Adipocyte (in vitro differentiated cells): ENCODE results near the gene CCL24.
A peak's percentile ranks its signal among the peaks of the same experiment; 100 is the strongest.
"Not testable (repeated sequence)": the region's sequence is repeated elsewhere in the genome, so short reads cannot be mapped to it uniquely, and the experiment has no call there.

Source experiments
- DNase-seq: peaks from one replicate; pipeline ENCODE4 v3.0.0-alpha.2; 2015; ENCODE audit warnings: low read depth
- H3K27me3 ChIP-seq: replicated peaks from 2 replicates; pipeline ENCODE4 v1.7.0; 2013; ENCODE audit warnings: mild to moderate bottlenecking, low read length, moderate library complexity; ENCODE audit not compliant: control insufficient read depth, insufficient read depth
- H3K36me3 ChIP-seq: 2 replicates; pipeline ENCODE4 v1.7.0; 2013; ENCODE audit warnings: low read length, mild to moderate bottlenecking, moderate library complexity; ENCODE audit not compliant: control insufficient read depth, insufficient read depth, severe bottlenecking
- H3K4me1 ChIP-seq: 2 replicates; pipeline ENCODE4 v1.7.0; 2013; ENCODE audit warnings: mild to moderate bottlenecking, low read length, moderate library complexity; ENCODE audit not compliant: control insufficient read depth, insufficient read depth
- H3K4me3 ChIP-seq: 2 replicates; pipeline ENCODE4 v1.7.0; 2013; ENCODE audit warnings: mild to moderate bottlenecking, low read length, moderate library complexity
- H3K9ac ChIP-seq: 2 replicates; pipeline ENCODE4 v1.7.0; 2013; ENCODE audit warnings: mild to moderate bottlenecking, low read length, moderate library complexity
- H3K9me3 ChIP-seq: 2 replicates; pipeline ENCODE4 v1.7.0; 2013; ENCODE audit warnings: mild to moderate bottlenecking, low read length, moderate library complexity; ENCODE audit not compliant: control insufficient read depth

The CCL24 gene, protein sequence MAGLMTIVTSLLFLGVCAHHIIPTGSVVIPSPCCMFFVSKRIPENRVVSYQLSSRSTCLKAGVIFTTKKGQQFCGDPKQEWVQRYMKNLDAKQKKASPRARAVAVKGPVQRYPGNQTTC

DNA sequence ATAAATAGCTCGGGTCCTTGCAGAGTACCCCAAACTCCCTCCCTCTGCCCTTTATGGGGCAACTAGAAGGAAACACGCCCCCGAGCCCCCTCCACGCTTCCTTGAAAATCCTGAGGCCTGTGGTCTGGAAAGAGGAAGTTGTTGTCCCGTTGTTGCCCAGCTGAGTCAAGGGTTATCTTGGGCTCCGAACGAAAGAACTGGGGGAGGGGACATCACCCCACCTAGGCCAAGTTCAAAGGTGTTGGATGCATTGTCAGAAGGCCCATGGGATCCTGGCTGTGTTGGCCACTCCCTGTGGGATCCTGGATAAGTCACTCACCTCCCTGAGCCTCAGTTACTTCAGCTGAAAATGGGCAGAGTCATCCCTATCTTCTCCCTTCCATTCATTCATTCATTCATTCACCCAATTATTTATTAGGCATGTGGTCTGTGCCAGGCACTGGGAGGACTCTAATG is at the start of gene CCL24:
Gene CCL24 (minus strand): TSS at position 26 of the 456 bp plus-strand sequence. CDS start 91 bp downstream, outside the sequence.
- H3K4me3 ChIP-seq, result no peak within 1 kb of the TSS
- no peak within 1 kb of the TSS for H3K9ac ChIP-seq
- H3K36me3 ChIP-seq, result no peaks in the 10 kb centered on the region
- no peaks in the 10 kb centered on the region for H3K9me3 ChIP-seq
- no peak for DNase-seq
- no peaks in the 10 kb centered on the region for H3K4me1 ChIP-seq
- peaks cover 10% of the 10 kb centered on the region for H3K27me3 ChIP-seq

- no peak overlapping the region for H3K4me3 ChIP-seq
- no peaks in the 10 kb centered on the region for H3K36me3 ChIP-seq
- no peak overlapping the region for H3K9ac ChIP-seq
- no peaks in the 10 kb centered on the region for H3K27me3 ChIP-seq
- peak; percentile 37 for DNase-seq
- H3K4me1 ChIP-seq, result peaks cover 8% of the 10 kb centered on the region
- no peaks in the 10 kb centered on the region for H3K9me3 ChIP-seq
These were observed 48.0 kb upstream of the CCL24 start for GRCh38 chr7:75861636-75862035.

GRCh38 chr7:75858410-75858809 is 44.8 kb upstream of the CCL24 start:
- DNase-seq, result no peak
- no peaks in the 10 kb centered on the region for H3K27me3 ChIP-seq
- H3K4me3 ChIP-seq, result no peak overlapping the region
- H3K4me1 ChIP-seq, result no peaks in the 10 kb centered on the region
- H3K9me3 ChIP-seq, result no peaks in the 10 kb centered on the region
- H3K9ac ChIP-seq, result no peak overlapping the region
- H3K36me3 ChIP-seq, result no peaks in the 10 kb centered on the region

GRCh38 chr7:75856536-75856935 is 42.9 kb upstream of the CCL24 start:
- Histone ChIP-seq H3K9me3 (no peaks in the 10 kb centered on the region), H3K9ac (no peak overlapping the region), H3K36me3 (no peaks in the 10 kb centered on the region), H3K27me3 (no peaks in the 10 kb centered on the region), H3K4me1 (no peaks in the 10 kb centered on the region), H3K4me3 (no peak overlapping the region)
- DNase-seq, result no peak

DNA sequence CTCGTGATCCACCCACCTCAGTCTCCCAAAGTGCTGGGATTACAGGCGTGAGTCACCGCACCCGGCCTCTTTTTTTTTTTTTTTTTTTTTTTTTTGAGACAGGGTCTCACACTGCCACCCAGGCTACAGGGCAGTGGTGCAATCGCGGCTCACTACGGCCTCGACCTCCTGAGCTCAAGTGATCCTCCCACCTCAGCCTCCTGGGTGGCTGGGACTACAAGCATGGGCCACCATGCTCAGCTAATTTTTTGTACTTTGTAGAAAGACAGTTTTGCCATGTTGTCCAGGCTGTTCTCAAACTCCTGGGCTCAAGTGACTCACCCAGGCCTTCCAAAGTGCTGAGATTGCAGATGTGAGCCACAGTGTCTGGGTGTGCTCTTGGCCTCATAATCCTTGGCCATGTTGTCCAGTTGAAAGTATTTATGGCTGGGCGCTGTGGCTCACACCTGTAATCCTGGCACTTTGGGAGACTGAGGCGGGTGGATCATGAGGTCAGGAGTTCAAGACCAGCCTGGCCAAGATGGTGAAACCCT is 41.3 kb upstream of the CCL24 start:
- H3K9ac ChIP-seq, DNase-seq, H3K4me1 ChIP-seq, H3K27me3 ChIP-seq, H3K4me3 ChIP-seq, H3K36me3 ChIP-seq, H3K9me3 ChIP-seq: not testable (repeated sequence)

GRCh38 chr7:75854233-75854632 is 40.6 kb upstream of the CCL24 start:
- H3K36me3 ChIP-seq, result no peaks in the 10 kb centered on the region
- H3K4me1 ChIP-seq, result no peaks in the 10 kb centered on the region

GRCh38 chr7:75850235-75850634 is 36.6 kb upstream of the CCL24 start:
- DNase-seq, result no peak
- no peaks in the 10 kb centered on the region for H3K4me1 ChIP-seq
- H3K9me3 ChIP-seq, result no peaks in the 10 kb centered on the region
- H3K36me3 ChIP-seq, result no peaks in the 10 kb centered on the region
- no peak overlapping the region for H3K9ac ChIP-seq
- no peak overlapping the region for H3K4me3 ChIP-seq
- H3K27me3 ChIP-seq, result no peaks in the 10 kb centered on the region

More at GRCh38 chr7:75854233-75854632, 40.6 kb upstream of the CCL24 start:
- no peak overlapping the region for H3K4me3 ChIP-seq
- no peaks in the 10 kb centered on the region for H3K27me3 ChIP-seq
- no peak overlapping the region for H3K9ac ChIP-seq
- DNase-seq, result peak; percentile 66
- no peaks in the 10 kb centered on the region for H3K9me3 ChIP-seq

DNA sequence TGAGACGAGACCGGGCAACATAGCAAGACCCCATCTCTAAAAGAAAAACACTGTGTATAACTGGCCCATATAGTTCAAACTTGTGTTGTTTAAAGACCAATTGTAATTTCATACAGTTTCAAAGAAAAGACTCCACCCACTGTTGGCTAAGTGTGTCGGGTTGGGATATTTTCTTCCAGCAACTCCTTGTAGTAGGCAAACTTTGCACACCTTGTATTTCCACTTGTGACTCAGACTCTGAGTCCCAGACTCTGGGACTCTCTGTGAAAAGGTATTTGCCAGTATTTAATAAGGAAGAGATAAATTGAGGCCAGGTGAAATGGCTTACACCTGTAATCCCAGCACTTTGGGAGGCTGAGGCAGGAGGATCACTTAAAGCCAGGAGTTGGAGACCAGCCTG is 36.0 kb upstream of the CCL24 start:
- DNase-seq, result no peak
- Histone ChIP-seq H3K9ac (no peak overlapping the region), H3K4me3 (no peak overlapping the region), H3K27me3 (no peaks in the 10 kb centered on the region), H3K9me3 (no peaks in the 10 kb centered on the region), H3K36me3 (no peaks in the 10 kb centered on the region), H3K4me1 (no peaks in the 10 kb centered on the region)

DNA sequence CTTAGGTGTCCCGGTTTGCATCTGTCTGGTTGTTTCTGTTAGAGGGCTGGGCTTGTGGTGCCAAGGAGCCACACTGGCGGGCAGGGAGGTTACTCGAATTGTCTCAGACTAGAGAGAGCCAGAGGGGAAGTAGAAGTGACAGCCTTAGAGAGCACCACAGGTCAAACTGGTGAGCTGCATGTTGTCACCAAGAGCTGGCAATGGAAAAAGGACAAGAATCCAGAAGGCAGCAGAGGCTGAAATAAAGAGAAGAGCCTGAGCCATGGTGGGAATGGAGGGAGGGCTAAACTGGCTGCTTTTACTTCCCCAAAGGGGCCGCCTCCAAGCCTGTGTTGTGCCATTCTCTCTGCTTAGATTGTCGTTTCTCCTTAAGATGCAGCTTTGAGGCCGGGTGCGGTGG is 34.1 kb upstream of the CCL24 start:
- Histone ChIP-seq H3K27me3 (no peaks in the 10 kb centered on the region), H3K36me3 (no peaks in the 10 kb centered on the region), H3K9me3 (no peaks in the 10 kb centered on the region), H3K4me1 (peaks cover 6% of the 10 kb centered on the region), H3K9ac (no peak overlapping the region), H3K4me3 (no peak overlapping the region)
- no peak for DNase-seq

- not testable (repeated sequence) for H3K36me3 ChIP-seq, H3K9me3 ChIP-seq, DNase-seq, H3K4me3 ChIP-seq, H3K9ac ChIP-seq, H3K27me3 ChIP-seq
- peaks cover 20% of the 10 kb centered on the region for H3K4me1 ChIP-seq
These were observed 31.5 kb upstream of the CCL24 start for GRCh38 chr7:75845132-75845531.

DNA sequence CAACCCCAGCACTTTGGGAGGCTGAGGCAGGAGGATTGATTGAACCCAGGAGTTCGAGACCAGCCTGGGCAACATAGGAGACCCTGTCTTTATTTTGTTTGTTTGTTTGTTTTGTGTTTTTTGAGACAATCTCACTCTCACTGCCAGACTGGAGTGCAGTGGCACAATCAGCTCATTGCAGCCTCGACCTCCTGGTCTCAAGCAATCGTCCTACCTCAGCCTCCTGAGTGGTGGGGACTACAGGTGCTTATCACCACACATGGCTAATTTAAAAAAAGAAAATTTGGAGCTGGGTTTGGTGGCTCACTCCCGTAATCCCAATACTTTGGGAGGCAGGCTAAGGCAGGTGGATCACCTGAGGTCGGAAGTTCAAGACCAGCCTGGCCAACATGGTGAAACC is 30.6 kb upstream of the CCL24 start:
- Histone ChIP-seq H3K4me3 (no peak overlapping the region), H3K36me3 (no peaks in the 10 kb centered on the region), H3K4me1 (peaks cover 20% of the 10 kb centered on the region), H3K27me3 (no peaks in the 10 kb centered on the region), H3K9me3 (no peaks in the 10 kb centered on the region), H3K9ac (no peak overlapping the region)
- DNase-seq, result no peak

DNA sequence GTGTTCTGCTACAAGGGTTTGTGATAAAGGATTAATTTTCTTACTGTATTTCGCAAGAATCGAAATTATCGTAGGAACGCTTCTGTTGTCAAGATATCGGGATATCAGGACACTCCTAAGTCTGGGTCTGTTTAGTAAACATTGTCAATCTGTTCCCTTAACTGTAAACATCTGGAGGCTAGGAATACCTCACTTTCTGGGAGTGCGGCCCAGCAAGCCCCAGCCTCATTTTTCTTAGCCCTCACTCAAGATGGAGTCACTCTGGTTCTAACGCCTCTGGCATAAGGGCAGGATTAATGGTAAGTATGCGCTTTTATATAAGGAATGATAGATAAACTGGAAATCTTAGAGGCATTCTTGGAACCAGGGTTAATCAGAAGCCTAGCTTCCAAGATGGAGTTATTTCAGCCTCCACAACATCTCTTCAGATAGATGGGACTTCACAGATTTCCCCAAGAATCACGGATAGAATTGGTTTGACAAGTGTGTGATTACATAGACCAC is 30.1 kb upstream of the CCL24 start:
- Histone ChIP-seq H3K36me3 (no peaks in the 10 kb centered on the region), H3K27me3 (no peaks in the 10 kb centered on the region), H3K4me3 (no peak overlapping the region), H3K9me3 (no peaks in the 10 kb centered on the region), H3K4me1 (peaks cover 20% of the 10 kb centered on the region), H3K9ac (no peak overlapping the region)
- no peak for DNase-seq
